Measurements from ENCODE around the gene GRIN1. TPM values are rescaled to one million over a fixed set of nuclear protein-coding genes. Genes with fewer than 3 reads are reported as not detected.
A peak's percentile ranks its signal among the peaks of the same experiment; 100 is the strongest.
"Not testable (repeated sequence)": the region's sequence is repeated elsewhere in the genome, so short reads cannot be mapped to it uniquely, and the experiment has no call there.

The GRIN1 gene
- total RNA-seq, 1 donor from 2014 or later = 0.05 TPM

DNA sequence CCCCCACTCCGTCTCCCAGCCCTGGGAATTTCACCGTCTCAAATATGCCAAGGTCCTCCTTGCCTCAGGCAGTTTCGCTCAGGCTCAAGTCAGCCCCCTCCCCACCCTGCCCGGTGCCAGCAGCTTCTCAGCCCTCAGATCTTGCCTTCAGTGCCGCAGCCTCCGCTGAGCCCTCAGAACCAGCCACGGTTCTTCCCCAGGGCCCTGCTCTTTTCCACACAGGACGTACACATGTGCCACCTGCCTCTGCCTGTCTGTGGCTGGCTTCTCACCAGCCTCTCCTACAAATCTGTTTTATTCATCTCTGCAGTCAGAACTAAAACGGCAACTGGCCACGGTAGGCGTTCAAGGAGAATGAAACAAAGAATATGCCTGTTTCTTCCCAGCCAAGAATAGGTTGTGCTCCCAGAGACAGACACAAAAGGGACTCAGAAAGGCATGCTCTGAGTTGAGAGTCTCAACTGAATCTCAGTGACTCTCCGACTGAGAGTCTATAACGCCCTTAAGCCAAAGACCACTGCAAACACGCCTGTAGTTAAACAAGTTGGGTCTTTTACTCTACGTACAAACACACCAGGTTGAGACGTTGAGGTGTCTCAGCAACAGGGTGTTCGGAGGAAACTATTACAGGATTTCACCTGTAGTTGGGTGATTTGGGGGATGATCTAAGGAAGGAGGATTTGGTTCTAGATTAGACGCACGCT, 10.6 kb upstream of the GRIN1 start:
- H3K4me1 Mint-ChIP-seq (ENCODE audit: low read depth) = peaks cover 24% of the 10 kb centered on the region

DNA sequence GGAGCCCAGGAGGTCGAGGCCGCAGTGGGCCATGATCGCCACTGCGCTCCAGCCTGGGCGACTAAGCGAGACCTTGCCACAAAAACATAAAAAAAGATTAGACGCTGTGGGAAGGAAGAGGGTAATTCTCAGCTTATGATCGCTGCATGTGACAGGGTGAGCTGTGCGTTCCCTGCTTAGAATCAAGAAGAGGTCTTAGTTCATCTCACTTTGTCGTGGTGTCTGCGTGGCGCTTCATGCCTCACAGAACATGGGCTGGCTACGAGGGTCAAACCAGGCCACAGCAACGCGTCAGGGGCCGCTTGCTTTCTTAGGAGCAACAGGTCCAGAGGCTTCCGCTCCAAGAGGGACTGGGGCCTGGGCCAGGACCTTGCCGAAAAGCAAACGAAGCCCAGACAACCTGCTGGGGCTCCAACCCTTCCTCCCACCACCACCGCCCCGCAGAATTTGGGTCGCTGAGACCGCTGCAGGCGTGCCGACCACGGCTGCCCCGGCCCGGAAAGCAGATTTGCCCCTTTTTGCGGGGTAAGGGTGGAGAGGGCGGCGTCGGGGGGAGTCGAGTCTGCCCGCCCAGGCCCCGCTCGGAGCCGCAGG, 10.0 kb upstream of the GRIN1 start:
- peak overlapping the region; percentile 90 for H3K4me3 Mint-ChIP-seq

More for the DNA sequence above, 10.6 kb upstream of the GRIN1 start:
- H3K36me3 Mint-ChIP-seq (ENCODE audit: low read depth) = peaks cover 10% of the 10 kb centered on the region
- no peak for DNase-seq (ENCODE audit: low spot score)
- no peaks in the 10 kb centered on the region for H3K9me3 Mint-ChIP-seq
- peak overlapping the region; percentile 92 for H3K27ac Mint-ChIP-seq
- peak overlapping the region; percentile 90 for H3K4me3 Mint-ChIP-seq
- intact Hi-C loops (cut with micrococcal nuclease) = loop anchor here (2.0 to 5.0 kb wide), 4 partner anchors 14 to 81 kb away; partner anchors contain the start of genes DPP7, MAN1B1 and NPDC1
- H3K27me3 Mint-ChIP-seq (ENCODE audit: insufficient read depth) = no peaks in the 10 kb centered on the region

DNA sequence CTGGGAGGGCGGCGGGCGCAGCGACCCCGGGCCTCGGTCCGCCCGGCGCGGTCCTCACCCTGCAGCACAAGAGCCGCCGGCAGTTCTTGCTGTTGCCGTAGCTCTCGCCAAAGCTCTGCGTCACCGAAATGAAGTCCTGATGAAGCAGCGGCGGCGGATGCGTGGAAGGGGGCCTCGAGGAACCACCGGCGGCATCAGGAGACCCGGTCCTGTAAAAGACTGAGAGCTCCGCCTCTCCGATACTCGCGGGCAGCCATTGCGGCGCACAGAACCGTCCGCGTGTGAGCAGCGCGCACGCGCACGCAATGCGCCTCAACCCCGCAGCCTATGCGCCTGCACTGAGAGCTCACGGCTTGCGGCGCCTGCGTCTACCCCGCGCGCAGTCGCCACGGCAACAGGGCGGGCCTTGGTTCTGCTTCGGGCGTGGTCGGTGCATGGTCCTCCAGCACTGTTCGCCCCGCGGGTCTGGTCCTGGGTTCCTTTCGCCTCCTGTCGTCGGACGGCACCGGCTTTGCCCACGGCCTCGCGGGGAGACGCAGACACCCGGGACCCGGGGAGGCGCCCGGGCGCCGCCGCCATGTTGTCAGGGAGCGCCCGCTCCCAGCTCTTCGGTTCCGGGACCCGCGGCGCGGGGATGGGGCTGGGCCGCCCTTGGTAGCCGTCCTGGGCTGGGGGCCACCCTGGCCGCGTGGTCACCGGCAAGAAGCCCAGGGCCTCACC, 9.3 kb upstream of the GRIN1 start:
- Mint-ChIP-seq H3K27ac (peak overlapping the region; percentile 79), H3K36me3 (ENCODE audit: low read depth) (peaks cover 10% of the 10 kb centered on the region)

More for the DNA sequence above, 10.0 kb upstream of the GRIN1 start:
- Mint-ChIP-seq H3K36me3 (ENCODE audit: low read depth) (peaks cover 10% of the 10 kb centered on the region), H3K9me3 (no peaks in the 10 kb centered on the region), H3K27ac (peak overlapping the region; percentile 92), H3K27me3 (ENCODE audit: insufficient read depth) (no peaks in the 10 kb centered on the region), H3K4me1 (ENCODE audit: low read depth) (peaks cover 24% of the 10 kb centered on the region)
- DNase-seq (ENCODE audit: low spot score) = no peak
- intact Hi-C loops (cut with micrococcal nuclease) = loop anchor here (1.0 to 5.0 kb wide), 7 partner anchors 14 to 94 kb away; partner anchors contain the start of genes ANAPC2, DPP7, MAN1B1 and NPDC1

GRCh38 chr9:137130176-137130755, 8.7 kb upstream of the GRIN1 start:
- peaks cover 24% of the 10 kb centered on the region for H3K4me1 Mint-ChIP-seq (ENCODE audit: low read depth)
- peaks cover 10% of the 10 kb centered on the region for H3K27me3 Mint-ChIP-seq (ENCODE audit: insufficient read depth)
- peak overlapping the region; percentile 83 for H3K27ac Mint-ChIP-seq
- no peak for DNase-seq (ENCODE audit: low spot score)
- H3K36me3 Mint-ChIP-seq (ENCODE audit: low read depth) = peaks cover 10% of the 10 kb centered on the region
- intact Hi-C loops (cut with micrococcal nuclease) = no loop called here
- peak overlapping the region; percentile 87 for H3K4me3 Mint-ChIP-seq
- no peaks in the 10 kb centered on the region for H3K9me3 Mint-ChIP-seq

More for the DNA sequence above, 9.3 kb upstream of the GRIN1 start:
- peak overlapping the region; percentile 90 for H3K4me3 Mint-ChIP-seq
- H3K9me3 Mint-ChIP-seq = no peaks in the 10 kb centered on the region
- peak; percentile 91 for DNase-seq (ENCODE audit: low spot score)
- peaks cover 24% of the 10 kb centered on the region for H3K4me1 Mint-ChIP-seq (ENCODE audit: low read depth)
- intact Hi-C loops (cut with micrococcal nuclease) = loop anchor here (1.0 to 5.0 kb wide), 7 partner anchors 15 to 94 kb away; partner anchors contain the start of genes ANAPC2, DPP7, MAN1B1 and NPDC1
- peaks cover 5% of the 10 kb centered on the region for H3K27me3 Mint-ChIP-seq (ENCODE audit: insufficient read depth)

- Mint-ChIP-seq H3K27ac (no peak overlapping the region), H3K4me1 (ENCODE audit: low read depth) (no peaks in the 10 kb centered on the region)
- intact Hi-C loops (cut with micrococcal nuclease) = no loop called here
These were observed 4.8 kb upstream of the GRIN1 start for GRCh38 chr9:137134191-137134590.

GRCh38 chr9:137135154-137135553, 3.8 kb upstream of the GRIN1 start:
- H3K4me1 Mint-ChIP-seq (ENCODE audit: low read depth); H3K36me3 Mint-ChIP-seq (ENCODE audit: low read depth); H3K4me3 Mint-ChIP-seq; intact Hi-C loops (cut with micrococcal nuclease); H3K9me3 Mint-ChIP-seq; DNase-seq (ENCODE audit: low spot score); H3K27ac Mint-ChIP-seq: not testable (repeated sequence)
- peaks cover 31% of the 10 kb centered on the region for H3K27me3 Mint-ChIP-seq (ENCODE audit: insufficient read depth)

More at GRCh38 chr9:137134191-137134590, 4.8 kb upstream of the GRIN1 start:
- no peaks in the 10 kb centered on the region for H3K9me3 Mint-ChIP-seq
- DNase-seq (ENCODE audit: low spot score) = no peak
- peaks cover 26% of the 10 kb centered on the region for H3K27me3 Mint-ChIP-seq (ENCODE audit: insufficient read depth)
- H3K36me3 Mint-ChIP-seq (ENCODE audit: low read depth) = no peaks in the 10 kb centered on the region
- no peak overlapping the region for H3K4me3 Mint-ChIP-seq

DNA sequence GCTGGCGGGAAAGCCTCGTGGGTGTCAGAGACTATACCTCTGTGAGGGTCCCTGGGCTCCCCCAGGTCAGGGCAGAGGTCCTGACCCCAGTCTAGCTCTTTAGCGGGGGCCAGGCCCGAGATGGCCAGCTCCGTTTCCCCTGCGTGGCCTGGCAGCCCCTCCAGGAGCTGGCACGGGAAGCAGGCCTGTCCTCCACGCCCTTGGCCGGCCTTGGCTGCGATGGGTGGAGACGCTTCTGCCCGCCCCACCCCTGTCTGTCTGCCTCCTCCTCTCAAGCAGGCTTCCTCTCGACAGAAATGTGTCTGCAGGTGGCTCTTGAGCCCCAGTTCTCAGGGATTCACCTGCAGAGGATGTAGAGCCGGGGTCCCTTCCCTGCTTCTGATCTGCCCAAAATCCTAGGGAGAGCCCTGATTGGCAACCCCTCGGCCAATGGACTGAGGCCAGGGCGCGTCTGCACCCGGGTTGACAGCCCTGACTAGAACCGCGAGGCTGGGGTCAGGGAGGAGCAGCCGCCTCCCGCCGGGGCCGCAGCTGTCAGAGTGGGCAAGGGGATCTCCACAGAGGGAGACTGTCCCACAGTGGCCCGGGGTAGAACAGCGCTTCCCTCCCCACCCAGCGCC, 2.6 kb upstream of the GRIN1 start:
- no peak overlapping the region for H3K27ac Mint-ChIP-seq
- intact Hi-C loops (cut with micrococcal nuclease) = no loop called here

GRCh38 chr9:137136881-137137607, 1.9 kb upstream of the GRIN1 start:
- H3K4me1 Mint-ChIP-seq (ENCODE audit: low read depth) = no peaks in the 10 kb centered on the region
- no peak for DNase-seq (ENCODE audit: low spot score)
- no peaks in the 10 kb centered on the region for H3K36me3 Mint-ChIP-seq (ENCODE audit: low read depth)
- intact Hi-C loops (cut with micrococcal nuclease) = no loop called here
- H3K9me3 Mint-ChIP-seq = no peaks in the 10 kb centered on the region
- H3K27ac Mint-ChIP-seq = no peak overlapping the region
- peaks cover 38% of the 10 kb centered on the region for H3K27me3 Mint-ChIP-seq (ENCODE audit: insufficient read depth)
- no peak overlapping the region for H3K4me3 Mint-ChIP-seq

More for the DNA sequence above, 2.6 kb upstream of the GRIN1 start:
- DNase-seq (ENCODE audit: low spot score) = no peak
- no peaks in the 10 kb centered on the region for H3K9me3 Mint-ChIP-seq
- H3K4me1 Mint-ChIP-seq (ENCODE audit: low read depth) = no peaks in the 10 kb centered on the region
- peaks cover 37% of the 10 kb centered on the region for H3K27me3 Mint-ChIP-seq (ENCODE audit: insufficient read depth)
- H3K4me3 Mint-ChIP-seq = no peak overlapping the region
- H3K36me3 Mint-ChIP-seq (ENCODE audit: low read depth) = no peaks in the 10 kb centered on the region

DNA sequence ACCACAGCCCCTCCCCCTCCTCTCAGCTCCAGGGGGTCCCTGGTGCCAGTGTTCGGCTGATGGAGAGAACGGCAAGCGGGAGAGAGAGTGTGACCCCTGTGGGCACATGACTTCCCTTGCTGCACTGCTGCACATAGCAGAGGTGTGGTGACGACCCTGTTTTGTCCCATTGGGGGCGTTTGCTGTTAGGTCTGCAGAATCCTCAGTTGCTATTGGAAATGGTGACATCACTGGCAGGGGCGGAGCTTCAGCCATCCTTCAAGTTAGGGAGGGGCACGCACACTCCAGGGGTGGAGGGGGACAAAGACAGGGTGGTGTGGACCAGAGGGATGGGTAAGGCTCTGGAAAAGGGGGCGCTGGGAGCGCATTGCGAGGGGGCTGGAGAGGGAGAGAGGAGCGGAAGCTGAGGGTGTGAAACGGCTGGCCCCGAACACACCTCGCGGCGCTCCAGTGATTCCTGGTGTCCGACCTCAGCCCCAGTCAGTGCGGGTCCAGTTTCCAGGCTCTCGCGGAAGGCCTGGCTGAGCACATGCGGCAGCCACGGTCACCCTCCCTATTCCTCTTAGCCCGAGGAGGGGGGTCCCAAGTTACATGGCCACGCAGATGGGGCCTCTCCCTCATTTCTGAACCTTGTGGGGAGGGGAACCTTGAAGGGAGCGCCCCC, 764 bp upstream of the GRIN1 start:
- Mint-ChIP-seq H3K4me1 (ENCODE audit: low read depth) (no peaks in the 10 kb centered on the region), H3K27me3 (ENCODE audit: insufficient read depth) (peaks cover 38% of the 10 kb centered on the region), H3K9me3 (no peaks in the 10 kb centered on the region), H3K4me3 (no peak overlapping the region), H3K36me3 (ENCODE audit: low read depth) (no peaks in the 10 kb centered on the region), H3K27ac (no peak overlapping the region)
- DNase-seq (ENCODE audit: low spot score) = no peak
- intact Hi-C loops (cut with micrococcal nuclease) = loop anchor here (2.0 kb wide), 2 partner anchors 19 to 31 kb away; no protein-coding TSS in a partner anchor

DNA sequence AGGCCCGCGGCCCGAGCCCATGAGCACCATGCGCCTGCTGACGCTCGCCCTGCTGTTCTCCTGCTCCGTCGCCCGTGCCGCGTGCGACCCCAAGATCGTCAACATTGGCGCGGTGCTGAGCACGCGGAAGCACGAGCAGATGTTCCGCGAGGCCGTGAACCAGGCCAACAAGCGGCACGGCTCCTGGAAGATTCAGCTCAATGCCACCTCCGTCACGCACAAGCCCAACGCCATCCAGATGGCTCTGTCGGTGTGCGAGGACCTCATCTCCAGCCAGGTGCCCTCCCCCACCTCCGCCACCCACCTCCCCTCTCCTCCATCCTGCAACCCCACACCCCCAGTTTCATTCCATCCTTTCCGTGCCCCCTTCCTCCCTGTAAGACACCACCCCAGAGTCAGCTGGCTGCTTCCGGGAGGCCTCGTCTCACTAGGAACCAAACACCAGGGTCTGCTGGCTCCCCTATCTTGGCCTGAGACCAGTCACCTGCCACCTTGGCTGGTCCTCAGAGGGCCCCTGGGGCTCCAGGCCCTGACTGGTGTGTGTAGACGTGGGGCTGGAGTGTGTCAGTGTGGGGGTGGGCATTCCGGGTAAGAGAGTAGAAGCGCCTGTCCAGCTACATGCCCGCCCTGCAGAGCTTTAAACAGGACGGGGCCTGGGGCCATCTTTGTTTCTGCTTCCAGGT, 655 bp downstream of the GRIN1 start:
- intact Hi-C loops (cut with micrococcal nuclease) = loop anchor here (2.0 kb wide), 2 partner anchors 17 to 29 kb away; no protein-coding TSS in a partner anchor
- H3K36me3 Mint-ChIP-seq (ENCODE audit: low read depth) = no peaks in the 10 kb centered on the region
- H3K9me3 Mint-ChIP-seq = no peaks in the 10 kb centered on the region
- H3K27ac Mint-ChIP-seq = no peak overlapping the region
- H3K27me3 Mint-ChIP-seq (ENCODE audit: insufficient read depth) = peaks cover 33% of the 10 kb centered on the region
- H3K4me1 Mint-ChIP-seq (ENCODE audit: low read depth) = no peaks in the 10 kb centered on the region
- H3K4me3 Mint-ChIP-seq = no peak overlapping the region
- no peak for DNase-seq (ENCODE audit: low spot score)
